HEK293T (cell line): Measurements from ENCODE around the gene TLE5.
"Not testable (repeated sequence)": the region's sequence is repeated elsewhere in the genome, so short reads cannot be mapped to it uniquely, and the experiment has no call there.

Experiments
- CTCF ChIA-PET: fragments of 350-600 bp; formaldehyde crosslinking; extraction: SDS; loops from one replicate; lab custom pipeline; 2021; ENCODE audit warnings: antibody characterized with exemption, inconsistent platforms; lab: Yijun Ruan, JAX
- POLR2A ChIA-PET: fragments of 350-600 bp; formaldehyde crosslinking; extraction: SDS; loops from one replicate; lab custom pipeline; 2020; ENCODE audit warnings: antibody characterized with exemption, inconsistent platforms; lab: Yijun Ruan, JAX
- DNase-seq: peaks from one replicate; pipeline ENCODE4 v3.0.0; 2012; ENCODE audit warnings: mixed read lengths; ENCODE audit errors: extremely low spot score
- ARNT ChIP-seq: fragments of 450-650 bp; IDR thresholded peaks from 2 replicates; pipeline ENCODE4 v1.6.1; 2017; ENCODE audit warnings: mild to moderate bottlenecking
- BHLHE40 ChIP-seq: fragments of 450-650 bp; IDR thresholded peaks from 2 replicates; pipeline ENCODE4 v1.6.1; 2016; ENCODE audit warnings: mild to moderate bottlenecking, moderate library complexity, borderline replicate concordance
- CTBP1 ChIP-seq: fragments of 450-650 bp; IDR thresholded peaks from 2 replicates; pipeline ENCODE4 v1.6.1; 2016; ENCODE audit warnings: borderline replicate concordance
- ELF4 ChIP-seq: fragments of 450-650 bp; IDR thresholded peaks from 2 replicates; pipeline ENCODE4 v1.6.1; 2017; ENCODE audit warnings: antibody characterized with exemption
- FOXA1 ChIP-seq: fragments of 450-650 bp; IDR thresholded peaks from 2 replicates; pipeline ENCODE4 v1.6.1; 2016; ENCODE audit warnings: mild to moderate bottlenecking
- FOXK2 ChIP-seq: fragments of 450-650 bp; IDR thresholded peaks from 2 replicates; pipeline ENCODE4 v1.6.1; 2016; ENCODE audit warnings: mild to moderate bottlenecking
- FOXM1 ChIP-seq: fragments of 450-650 bp; IDR thresholded peaks from 2 replicates; pipeline ENCODE4 v1.6.1; 2017; ENCODE audit warnings: mild to moderate bottlenecking, borderline replicate concordance
- HDGF ChIP-seq: fragments of 450-650 bp; IDR thresholded peaks from 2 replicates; pipeline ENCODE4 v1.6.1; 2017; ENCODE audit warnings: antibody characterized with exemption, borderline replicate concordance
- L3MBTL2 ChIP-seq: fragments of 450-650 bp; conservative IDR thresholded peaks from 2 replicates; pipeline ENCODE4 v1.6.1; 2016; ENCODE audit warnings: mild to moderate bottlenecking
- LEF1 ChIP-seq: fragments of 450-650 bp; IDR thresholded peaks from 2 replicates; pipeline ENCODE4 v1.6.1; 2017; ENCODE audit warnings: mild to moderate bottlenecking, borderline replicate concordance
- NFRKB ChIP-seq: fragments of 450-650 bp; IDR thresholded peaks from 2 replicates; pipeline ENCODE4 v1.6.1; 2016; ENCODE audit warnings: mild to moderate bottlenecking, moderate library complexity
- PKNOX1 ChIP-seq: fragments of 450-650 bp; IDR thresholded peaks from 2 replicates; pipeline ENCODE4 v1.6.1; 2016
- SP1 ChIP-seq: fragments of 450-650 bp; IDR thresholded peaks from 2 replicates; pipeline ENCODE4 v1.6.1; 2017
- SUZ12 ChIP-seq: fragments of 450-650 bp; IDR thresholded peaks from 2 replicates; pipeline ENCODE4 v1.6.1; 2016; ENCODE audit warnings: mild to moderate bottlenecking
- TARDBP ChIP-seq: fragments of 450-650 bp; IDR thresholded peaks from 2 replicates; pipeline ENCODE4 v1.6.1; 2016
- ZNF384 ChIP-seq: fragments of 450-650 bp; IDR thresholded peaks from 2 replicates; pipeline ENCODE4 v1.6.1; 2016

The TLE5 gene

GRCh38 chr19:3041761-3042620 lies 20.3 kb downstream of the TLE5 start:
- CTCF ChIA-PET = no interaction called here
- POLR2A ChIA-PET = no interaction called here

GRCh38 chr19:3041327-3041726 lies 21.0 kb downstream of the TLE5 start:
- POLR2A ChIA-PET = no interaction called here
- no peak for TF ChIP-seq L3MBTL2
- no peak for TF ChIP-seq ARNT
- TF ChIP-seq HDGF = no peak
- TF ChIP-seq FOXA1 = no peak
- no peak for TF ChIP-seq LEF1
- no peak for TF ChIP-seq NFRKB
- no peak for TF ChIP-seq ZNF384
- TF ChIP-seq CTBP1 = no peak
- no peak for TF ChIP-seq TARDBP
- TF ChIP-seq FOXK2 = no peak
- no peak for TF ChIP-seq SP1
- TF ChIP-seq BHLHE40 = no peak
- TF ChIP-seq SUZ12 = no peak
- no peak for TF ChIP-seq ELF4
- CTCF ChIA-PET = no interaction called here
- DNase-seq = no peak

More at GRCh38 chr19:3041761-3042620, 20.3 kb downstream of the TLE5 start:
- TF ChIP-seq NFRKB = no peak
- no peak for TF ChIP-seq FOXM1
- TF ChIP-seq L3MBTL2 = no peak
- TF ChIP-seq SP1 = no peak
- no peak for TF ChIP-seq ELF4
- no peak for TF ChIP-seq CTBP1
- no peak for TF ChIP-seq BHLHE40
- TF ChIP-seq ZNF384 = no peak
- no peak for TF ChIP-seq SUZ12
- no peak for TF ChIP-seq TARDBP
- no peak for TF ChIP-seq LEF1
- no peak for TF ChIP-seq HDGF
- TF ChIP-seq FOXA1 = no peak
- TF ChIP-seq ARNT = no peak
- TF ChIP-seq PKNOX1 = no peak
- no peak for TF ChIP-seq FOXK2
- DNase-seq = no peak

GRCh38 chr19:3039641-3040077 lies 22.6 kb downstream of the TLE5 start:
- TF ChIP-seq PKNOX1 (no peak), FOXA1 (no peak), ELF4 (no peak), ZNF384 (no peak), FOXM1 (no peak), BHLHE40 (no peak), SP1 (no peak), HDGF (no peak), LEF1 (no peak), TARDBP (no peak), ARNT (no peak), NFRKB (no peak), L3MBTL2 (no peak), SUZ12 (no peak), FOXK2 (no peak), CTBP1 (no peak)
- POLR2A ChIA-PET = no interaction called here
- DNase-seq = no peak
- CTCF ChIA-PET = interaction anchor here (0.5 to 1.0 kb wide), 2 partner anchors 31 to 65 kb away, joined by 3 read pairs; no protein-coding TSS in a partner anchor

GRCh38 chr19:3039125-3039524 lies 23.2 kb downstream of the TLE5 start:
- no peak for DNase-seq
- CTCF ChIA-PET = interaction anchor here (1.0 to 1.7 kb wide), 2 partner anchors 65 to 88 kb away, joined by 3 to 5 read pairs; no protein-coding TSS in a partner anchor
- TF ChIP-seq CTBP1 = no peak
- no peak for TF ChIP-seq FOXA1
- no peak for TF ChIP-seq ARNT
- TF ChIP-seq SUZ12 = no peak
- TF ChIP-seq BHLHE40 = no peak
- no peak for TF ChIP-seq SP1
- no peak for TF ChIP-seq NFRKB
- POLR2A ChIA-PET = no interaction called here

- no peak for TF ChIP-seq ZNF384
- TF ChIP-seq SP1 = no peak
- TF ChIP-seq FOXK2 = no peak
- no peak for TF ChIP-seq SUZ12
- no peak for TF ChIP-seq CTBP1
- no peak for TF ChIP-seq NFRKB
- no peak for TF ChIP-seq ARNT
- no peak for TF ChIP-seq TARDBP
- no peak for TF ChIP-seq L3MBTL2
- TF ChIP-seq LEF1 = no peak
- TF ChIP-seq HDGF = no peak
- TF ChIP-seq FOXM1 = no peak
- TF ChIP-seq ELF4 = no peak
- TF ChIP-seq PKNOX1 = no peak
- no peak for TF ChIP-seq FOXA1
- TF ChIP-seq BHLHE40 = no peak
- no peak for DNase-seq
- CTCF ChIA-PET = interaction anchor here (0.6 to 1.7 kb wide), 2 partner anchors 56 to 87 kb away, joined by 5 read pairs; no protein-coding TSS in a partner anchor
- POLR2A ChIA-PET = no interaction called here
Observed at GRCh38 chr19:3038214-3038613, 24.1 kb downstream of the TLE5 start.

- not testable (repeated sequence) for DNase-seq
- ChIA-PET POLR2A (interaction anchor here (1.1 to 3.0 kb wide), 15 partner anchors 9 to 86 kb away, joined by 3 to 18 read pairs (median 5); partner anchors contain the start of gene TLE5), CTCF (interaction anchor here (0.6 to 1.7 kb wide), 4 partner anchors 9 to 75 kb away, joined by 3 to 5 read pairs (median 4); no protein-coding TSS in a partner anchor)
Observed at GRCh38 chr19:3036977-3037544, 25.2 kb downstream of the TLE5 start.
